SK-N-SH treated with all-trans-retinoic acid at 6 μM for 48 hours (cell line): Measurements from ENCODE around the gene KLHL3.

ENCODE experiments used
- ATAC-seq: fragments of 200-7000 bp; cut with Tn5 transposase; 3 replicates; pipeline ENCODE4 v1.9.1; 2020; ENCODE audit warnings: mild to moderate bottlenecking, moderate library complexity
- ARNTL ChIP-seq: fragments of 450-650 bp; formaldehyde crosslinking; IDR thresholded peaks from 2 replicates; pipeline ENCODE4 v1.5.0; 2020; ENCODE audit warnings: low read depth, mild to moderate bottlenecking, moderate library complexity, borderline replicate concordance
- BACH2 ChIP-seq: fragments of 250-450 bp; sonication (Bioruptor Pico); IDR thresholded peaks from 2 replicates; pipeline ENCODE4 v1.9.0; 2021; ENCODE audit warnings: mild to moderate bottlenecking, borderline replicate concordance
- CREB5 ChIP-seq: fragments of 250-450 bp; sonication (Bioruptor Pico); IDR thresholded peaks from 2 replicates; pipeline ENCODE4 v1.5.1; 2020; ENCODE audit warnings: low read depth, mild to moderate bottlenecking, moderate library complexity
- CSDC2 ChIP-seq: fragments of 250-450 bp; sonication (Bioruptor Pico); IDR thresholded peaks from 2 replicates; pipeline ENCODE4 v1.5.0; 2020; ENCODE audit warnings: mild to moderate bottlenecking, moderate library complexity
- CSRNP3 ChIP-seq: fragments of 250-450 bp; sonication (Bioruptor Pico); IDR thresholded peaks from 2 replicates; pipeline ENCODE4 v1.5.1; 2021; ENCODE audit warnings: mild to moderate bottlenecking, moderate library complexity
- ESRRG ChIP-seq: fragments of 250-450 bp; sonication (Bioruptor Pico); IDR thresholded peaks from 2 replicates; pipeline ENCODE4 v1.6.1; 2021; ENCODE audit warnings: mild to moderate bottlenecking
- GLIS3 ChIP-seq: fragments of 250-450 bp; sonication (Bioruptor Pico); IDR thresholded peaks from 2 replicates; pipeline ENCODE4 v1.5.0; 2020; ENCODE audit warnings: mild to moderate bottlenecking, moderate library complexity
- OSR1 ChIP-seq: fragments of 250-450 bp; sonication (Bioruptor Pico); IDR thresholded peaks from 2 replicates; pipeline ENCODE4 v1.8.0; 2022; ENCODE audit warnings: moderate library complexity, mild to moderate bottlenecking, inconsistent platforms
- PATZ1 ChIP-seq: fragments of 250-450 bp; sonication (Bioruptor Pico); IDR thresholded peaks from 2 replicates; pipeline ENCODE4 v1.8.0; 2020; ENCODE audit warnings: mild to moderate bottlenecking, moderate library complexity, borderline replicate concordance
- PPARA ChIP-seq: fragments of 250-450 bp; sonication (Bioruptor Pico); IDR thresholded peaks from 2 replicates; pipeline ENCODE4 v1.5.0; 2020; ENCODE audit warnings: mild to moderate bottlenecking, borderline replicate concordance
- RARB ChIP-seq: fragments of 250-450 bp; sonication (Bioruptor Pico); IDR thresholded peaks from 2 replicates; pipeline ENCODE4 v1.8.0; 2021; ENCODE audit warnings: mild to moderate bottlenecking, moderate library complexity
- SNAI2 ChIP-seq: fragments of 250-450 bp; sonication (Bioruptor Pico); IDR thresholded peaks from 2 replicates; pipeline ENCODE4 v1.5.0; 2020; ENCODE audit warnings: mild to moderate bottlenecking, moderate library complexity
- TCF4 ChIP-seq: fragments of 250-450 bp; sonication (Bioruptor Pico); IDR thresholded peaks from 2 replicates; pipeline ENCODE4 v1.8.0; 2021; ENCODE audit warnings: mild to moderate bottlenecking, moderate library complexity, borderline replicate concordance
- TSHZ2 ChIP-seq: fragments of 250-450 bp; sonication (Bioruptor Pico); IDR thresholded peaks from 2 replicates; pipeline ENCODE4 v1.5.0; 2020; ENCODE audit warnings: mild to moderate bottlenecking, moderate library complexity
- ZC3H10 ChIP-seq: fragments of 250-450 bp; sonication (Bioruptor Pico); IDR thresholded peaks from 2 replicates; pipeline ENCODE4 v1.5.1; 2021; ENCODE audit warnings: mild to moderate bottlenecking, moderate library complexity
- ZFP30 ChIP-seq: fragments of 450-650 bp; formaldehyde crosslinking; IDR thresholded peaks from 2 replicates; pipeline ENCODE4 v1.5.0; 2022; ENCODE audit warnings: mild to moderate bottlenecking, moderate library complexity
- ZNF565 ChIP-seq: fragments of 450-650 bp; formaldehyde crosslinking; conservative IDR thresholded peaks from 2 replicates; pipeline ENCODE4 v1.5.0; 2020; ENCODE audit warnings: low read depth, mild to moderate bottlenecking, moderate library complexity
- ZNF70 ChIP-seq: fragments of 450-650 bp; formaldehyde crosslinking; IDR thresholded peaks from 2 replicates; pipeline ENCODE4 v1.5.0; 2020; ENCODE audit warnings: mild to moderate bottlenecking, moderate library complexity

KLHL3 gene

GRCh38 chr5:137633896-137634295, 102.0 kb downstream of the KLHL3 start:
- no peak for ATAC-seq
- no peak for TF ChIP-seq SNAI2 (CRISPR knock-in tag)
- no peak for TF ChIP-seq CREB5 (CRISPR knock-in tag)
- no peak for TF ChIP-seq OSR1 (CRISPR knock-in tag)
- TF ChIP-seq BACH2 (CRISPR knock-in tag) = no peak
- TF ChIP-seq ZNF70 (CRISPR knock-in tag) = no peak
- no peak for TF ChIP-seq GLIS3 (CRISPR knock-in tag)
- no peak for TF ChIP-seq ZC3H10
- TF ChIP-seq ZFP30 = no peak
- TF ChIP-seq ZNF565 (CRISPR knock-in tag) = no peak
- no peak for TF ChIP-seq ARNTL (CRISPR knock-in tag)
- TF ChIP-seq PPARA = no peak

- TF ChIP-seq ZC3H10 (no peak), CSDC2 (no peak), ESRRG (CRISPR knock-in tag) (no peak)
- TF ChIP-seq, all 23 proteins: peak for 0
- no peak for ATAC-seq
Observed at GRCh38 chr5:137632716-137633115, 103.2 kb downstream of the KLHL3 start.

GRCh38 chr5:137631453-137631852, 104.4 kb downstream of the KLHL3 start:
- TF ChIP-seq PATZ1 (no peak), TSHZ2 (no peak), TCF4 (CRISPR knock-in tag) (no peak), ZC3H10 (no peak), BACH2 (CRISPR knock-in tag) (no peak), RARB (CRISPR knock-in tag) (no peak)
- ATAC-seq = no peak

GRCh38 chr5:137630972-137631370, 104.9 kb downstream of the KLHL3 start:
- TF ChIP-seq CSDC2 (no peak), ESRRG (CRISPR knock-in tag) (no peak)
- no peak for ATAC-seq

GRCh38 chr5:137630216-137630971, 105.5 kb downstream of the KLHL3 start:
- peak; percentile 17 for ATAC-seq
- TF ChIP-seq PPARA = no peak

- ATAC-seq = peak; percentile 98
- TF ChIP-seq CSRNP3 (CRISPR knock-in tag) (no peak), PATZ1 (no peak), PPARA (no peak), ZNF70 (CRISPR knock-in tag) (no peak), RARB (CRISPR knock-in tag) (no peak), TSHZ2 (no peak), CREB5 (CRISPR knock-in tag) (no peak), ARNTL (CRISPR knock-in tag) (no peak), ESRRG (CRISPR knock-in tag) (no peak)
Observed at GRCh38 chr5:137629646-137630045, 106.2 kb downstream of the KLHL3 start.
